Measurements from ENCODE around the gene USP14. TPM values are rescaled to one million over a fixed set of nuclear protein-coding genes. Genes with fewer than 3 reads are reported as not detected.
"Not testable (repeated sequence)": the region's sequence is repeated elsewhere in the genome, so short reads cannot be mapped to it uniquely, and the experiment has no call there.

Gene USP14
- 97.9 and 103 TPM in 2 replicates for total RNA-seq

DNA sequence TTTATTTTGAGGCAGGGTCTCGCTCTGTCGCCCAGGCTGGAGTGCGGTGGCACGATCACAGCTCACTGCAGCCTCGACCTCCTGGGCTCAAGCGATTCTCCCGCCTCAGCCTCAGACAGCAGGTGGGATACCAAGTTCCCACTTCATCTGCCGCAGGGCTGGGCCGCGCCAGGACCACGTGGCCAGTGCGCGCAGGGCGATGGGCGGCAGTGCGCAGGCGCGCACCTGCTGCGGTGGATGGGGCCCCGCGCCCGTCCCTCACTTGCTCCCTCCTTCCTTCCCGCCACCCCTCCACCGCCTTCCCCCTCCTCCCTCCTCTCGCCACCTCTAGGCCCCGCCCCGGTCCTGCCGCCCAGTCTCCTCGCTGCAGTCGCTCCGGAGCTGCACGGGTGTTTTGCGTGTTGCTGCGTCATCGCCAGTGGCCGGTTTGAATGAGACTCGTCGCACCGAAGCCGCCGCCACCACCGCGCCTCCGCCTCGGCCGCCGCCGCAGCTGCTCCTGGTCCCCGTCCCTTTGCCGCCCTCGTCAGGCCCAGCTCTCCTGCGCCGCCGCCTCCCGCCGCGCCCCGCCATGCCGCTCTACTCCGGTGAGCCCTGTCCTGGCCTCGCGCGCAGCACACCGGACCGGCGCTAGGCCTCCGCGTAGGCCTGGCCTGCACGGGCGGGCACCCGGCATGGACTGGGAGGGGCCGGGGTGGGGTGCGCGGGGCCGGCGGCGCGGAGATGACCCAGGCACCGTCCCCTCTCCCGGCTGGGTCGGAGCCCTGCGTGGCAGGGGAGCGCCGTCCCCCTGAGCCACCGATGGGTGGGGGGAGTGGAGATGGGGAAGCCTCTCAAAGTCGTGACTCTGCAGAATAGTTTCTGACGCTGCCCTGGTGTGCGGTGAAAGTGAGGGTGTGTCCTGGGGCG lies at the start of gene USP14:
Gene USP14 (plus strand): TSS at position 430 of the 909 bp plus-strand sequence. CDS start 142 bp downstream, at position 572.
- Mint-ChIP-seq H3K36me3 (ENCODE audit: low read depth) (peaks cover 7% of the 10 kb centered on the region), H3K27me3 (no peaks in the 10 kb centered on the region), H3K9me3 (no peaks in the 10 kb centered on the region), H3K4me1 (peaks cover 16% of the 10 kb centered on the region), H3K27ac (peak within 1 kb of the TSS; percentile 93), H3K4me3 (peak within 1 kb of the TSS; percentile 96)
- peak; percentile 99 for DNase-seq
- intact Hi-C loops (cut with micrococcal nuclease) = loop anchor here (1.0 to 5.0 kb wide), 2 partner anchors 110 to 654 kb away; partner anchors contain the start of genes THOC1 and YES1

DNA sequence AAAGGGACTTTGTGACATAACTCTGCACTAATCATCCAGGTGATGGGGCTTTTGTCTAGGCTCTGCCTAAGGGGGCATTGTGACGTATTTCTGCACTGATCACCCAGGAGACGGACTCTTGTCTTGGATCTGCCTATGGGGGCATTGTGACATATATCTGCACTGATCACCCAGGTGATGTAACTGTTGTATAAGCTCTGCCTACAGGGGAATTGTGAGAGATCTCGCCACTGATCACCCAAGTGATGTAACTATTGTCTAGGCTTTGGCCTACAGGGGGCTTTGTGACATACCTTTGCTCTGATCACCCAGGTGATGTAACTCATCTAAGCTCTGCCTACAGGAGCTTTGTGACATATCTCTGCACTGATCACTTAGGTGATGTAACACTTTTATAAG lies 49.7 kb upstream of the USP14 start:
- H3K4me1 Mint-ChIP-seq; H3K4me3 Mint-ChIP-seq; H3K36me3 Mint-ChIP-seq (ENCODE audit: low read depth); DNase-seq; intact Hi-C loops (cut with micrococcal nuclease); H3K27me3 Mint-ChIP-seq; H3K27ac Mint-ChIP-seq: not testable (repeated sequence)
- H3K9me3 Mint-ChIP-seq = peaks cover 27% of the 10 kb centered on the region

DNA sequence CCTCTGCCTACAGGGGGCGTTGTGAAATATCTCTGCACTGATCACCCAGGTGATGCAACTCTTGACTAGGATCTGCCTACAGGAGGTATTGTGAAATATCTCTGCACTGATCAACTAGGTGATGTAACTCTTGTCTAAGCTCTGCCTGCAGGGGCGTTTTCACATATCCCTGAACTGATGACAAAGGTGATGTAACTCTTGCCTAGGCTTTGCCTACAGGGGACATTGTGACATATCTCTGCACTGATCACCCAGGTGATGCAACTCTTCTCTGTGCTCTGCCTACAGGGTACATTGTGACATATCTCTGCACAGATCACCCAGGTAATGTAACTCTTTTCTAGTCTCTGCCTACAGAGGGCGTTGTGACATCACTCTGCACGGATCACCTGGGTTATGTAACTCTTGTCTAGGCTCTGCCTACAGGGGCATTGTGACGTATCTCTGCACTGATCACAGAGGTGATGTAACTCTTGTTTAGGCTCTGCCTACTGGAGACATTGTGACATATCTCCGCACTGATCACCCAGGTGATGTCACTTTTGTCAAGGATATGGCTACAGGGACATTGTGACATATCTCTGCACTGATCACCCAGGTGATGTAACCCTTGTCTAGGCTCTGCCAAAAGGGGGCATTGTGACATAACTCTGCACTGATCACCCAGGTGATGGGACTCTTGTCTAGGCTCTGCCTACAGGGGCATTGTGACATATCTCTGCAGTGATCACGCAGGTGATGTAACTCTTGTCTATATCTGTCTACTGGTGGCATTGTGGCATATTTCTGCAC lies 49.0 kb upstream of the USP14 start:
- H3K27ac Mint-ChIP-seq; H3K4me3 Mint-ChIP-seq; intact Hi-C loops (cut with micrococcal nuclease); H3K4me1 Mint-ChIP-seq; H3K36me3 Mint-ChIP-seq (ENCODE audit: low read depth); H3K27me3 Mint-ChIP-seq: not testable (repeated sequence)
- peaks cover 27% of the 10 kb centered on the region for H3K9me3 Mint-ChIP-seq
- peak; percentile 86 for DNase-seq

DNA sequence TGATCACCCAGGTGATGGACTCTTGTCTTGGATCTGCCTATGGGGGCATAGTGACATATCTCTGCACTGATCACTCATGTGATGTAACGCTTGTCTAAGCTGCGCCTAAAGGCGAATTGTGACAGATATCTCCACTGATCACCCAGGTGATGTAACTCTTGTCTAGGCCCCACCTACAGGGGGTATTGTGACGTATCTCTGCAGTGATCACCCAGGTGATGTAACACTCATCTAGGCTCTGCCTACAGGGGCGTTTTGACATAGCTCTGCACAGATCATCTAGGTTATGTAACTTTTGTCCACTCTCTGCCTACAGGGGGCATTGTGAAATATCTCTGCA lies 48.5 kb upstream of the USP14 start:
- H3K36me3 Mint-ChIP-seq (ENCODE audit: low read depth) = not testable (repeated sequence)
- DNase-seq = peak; percentile 79
- intact Hi-C loops (cut with micrococcal nuclease) = loop anchor here (5.0 kb wide), 1 partner anchor 157 kb away; the partner anchor contains the start of gene THOC1

DNA sequence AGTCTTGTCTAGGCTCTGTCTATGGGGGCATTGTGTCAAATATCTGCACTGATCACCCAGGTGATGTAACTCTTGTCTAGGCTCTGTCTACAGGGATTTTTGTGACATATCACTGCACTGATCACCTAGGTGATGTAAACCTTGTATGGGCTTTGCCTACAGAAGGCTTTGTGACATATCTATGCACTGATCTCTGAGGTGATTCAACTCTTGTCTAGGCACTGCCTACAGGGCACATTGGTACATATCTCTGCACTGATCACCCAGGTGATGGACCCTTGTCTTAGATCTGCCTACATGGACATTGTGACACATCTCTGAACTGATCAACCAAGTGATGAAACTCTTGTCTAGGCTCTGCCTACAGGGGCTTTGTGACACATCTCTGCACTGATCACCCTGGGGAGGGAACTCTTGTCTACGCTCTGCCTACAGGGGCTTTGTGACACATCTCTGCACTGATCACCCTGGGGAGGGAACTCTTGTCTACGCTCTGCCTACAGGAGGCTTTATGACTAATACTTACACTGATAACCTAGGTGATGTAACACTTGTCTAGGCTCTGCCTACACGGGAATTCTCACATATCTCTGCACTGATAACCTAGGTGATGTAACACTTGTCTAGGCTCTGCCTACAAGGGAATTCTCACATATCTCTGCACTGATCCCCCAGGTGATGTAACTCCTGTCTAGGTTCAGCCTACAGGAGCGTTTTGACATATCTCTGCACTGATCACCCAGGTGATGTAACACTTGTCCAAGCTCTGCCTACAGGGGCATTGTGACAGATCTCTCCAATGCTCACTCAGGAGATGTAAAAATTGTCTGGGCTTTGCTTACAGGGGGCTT lies 47.8 kb upstream of the USP14 start:
- not testable (repeated sequence) for H3K27me3 Mint-ChIP-seq; H3K36me3 Mint-ChIP-seq (ENCODE audit: low read depth); H3K4me1 Mint-ChIP-seq; H3K27ac Mint-ChIP-seq
- intact Hi-C loops (cut with micrococcal nuclease) = loop anchor here (5.0 kb wide), 1 partner anchor 157 kb away; the partner anchor contains the start of gene THOC1
- H3K4me3 Mint-ChIP-seq = peak overlapping the region; percentile 81
- DNase-seq = peak; percentile 76
- H3K9me3 Mint-ChIP-seq = peaks cover 27% of the 10 kb centered on the region

More for the DNA sequence above, 48.5 kb upstream of the USP14 start:
- H3K9me3 Mint-ChIP-seq = peaks cover 27% of the 10 kb centered on the region
- H3K4me1 Mint-ChIP-seq, H3K27me3 Mint-ChIP-seq, H3K4me3 Mint-ChIP-seq, H3K27ac Mint-ChIP-seq: not testable (repeated sequence)

DNA sequence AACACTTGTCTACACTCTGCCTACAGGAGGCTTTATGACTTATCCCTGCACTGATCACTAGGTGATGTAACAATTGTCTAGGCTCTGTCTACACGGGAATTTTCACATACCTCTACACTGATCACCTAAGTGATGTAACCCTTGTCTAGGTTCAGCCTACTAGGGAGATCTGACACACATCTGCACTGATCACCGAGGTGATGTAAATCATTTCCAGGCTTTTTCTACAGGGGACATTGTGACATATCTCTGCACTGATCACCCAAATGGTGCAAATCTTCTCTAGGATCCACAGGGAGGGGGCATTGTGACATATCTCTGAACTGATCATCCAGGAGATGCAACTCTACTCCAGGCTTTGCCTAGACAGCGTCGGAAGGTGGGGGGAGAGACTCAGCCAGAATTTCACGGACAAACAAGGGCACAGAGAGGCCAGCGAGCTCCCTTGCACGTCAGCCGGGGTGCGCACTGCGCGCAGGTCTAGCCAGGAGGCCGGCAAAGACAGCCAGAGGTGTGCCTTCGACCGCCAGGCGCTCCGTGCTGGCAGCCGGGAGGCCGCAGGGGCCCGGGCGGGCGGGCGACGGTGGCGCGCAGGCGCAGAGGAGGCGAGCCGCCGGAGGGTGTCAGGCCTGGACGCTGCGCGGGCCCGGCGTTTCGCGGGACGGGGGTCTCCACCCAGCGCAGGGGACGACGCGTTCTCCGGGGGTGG lies 46.9 kb upstream of the USP14 start:
- peaks cover 9% of the 10 kb centered on the region for H3K4me1 Mint-ChIP-seq
- peaks cover 27% of the 10 kb centered on the region for H3K9me3 Mint-ChIP-seq
- H3K36me3 Mint-ChIP-seq (ENCODE audit: low read depth) = peaks cover 3% of the 10 kb centered on the region
- peak overlapping the region; percentile 87 for H3K27ac Mint-ChIP-seq
- H3K27me3 Mint-ChIP-seq = peaks cover 7% of the 10 kb centered on the region
- intact Hi-C loops (cut with micrococcal nuclease) = loop anchor here (5.0 kb wide), 1 partner anchor 156 kb away; the partner anchor contains the start of gene THOC1
- peak; percentile 92 for DNase-seq
- H3K4me3 Mint-ChIP-seq = peak overlapping the region; percentile 81

DNA sequence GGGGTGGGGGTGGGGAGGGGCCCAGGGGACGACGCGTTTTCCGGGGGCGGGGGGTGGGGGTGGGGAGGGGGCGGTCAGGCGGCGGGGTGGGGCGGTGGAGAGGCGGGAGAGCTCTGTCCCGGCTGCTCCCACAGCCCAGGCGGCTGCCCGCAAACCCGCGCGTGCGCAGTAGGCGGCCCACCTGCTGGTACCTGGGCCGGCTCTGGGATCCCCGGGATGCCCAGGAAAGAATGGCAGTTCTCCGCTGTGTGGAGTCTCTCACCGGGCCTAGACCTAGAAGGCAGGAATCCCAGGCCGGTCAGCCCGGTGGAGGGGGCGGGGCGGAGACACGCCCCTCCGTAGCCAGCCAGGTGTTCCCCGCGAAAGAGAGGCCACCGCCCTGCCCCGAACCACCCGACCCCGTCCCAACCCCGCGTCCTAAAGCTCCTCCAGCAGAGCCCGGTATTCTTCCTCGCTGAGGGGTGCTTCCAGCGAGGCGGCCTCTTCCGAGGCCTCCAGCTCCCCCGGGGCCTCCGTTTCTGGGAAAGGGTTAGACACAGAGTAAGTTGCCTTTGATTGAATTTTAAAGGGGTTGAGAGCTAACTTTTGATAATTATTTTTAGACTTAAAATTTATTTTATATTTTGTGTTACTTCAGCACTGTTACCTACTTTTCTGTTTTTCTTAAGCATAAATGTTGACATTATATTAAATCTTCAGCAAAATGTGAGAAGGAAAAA lies 46.2 kb upstream of the USP14 start:
- not testable (repeated sequence) for H3K27me3 Mint-ChIP-seq; H3K36me3 Mint-ChIP-seq (ENCODE audit: low read depth); H3K27ac Mint-ChIP-seq; H3K4me3 Mint-ChIP-seq; H3K4me1 Mint-ChIP-seq
- DNase-seq = peak; percentile 77
- H3K9me3 Mint-ChIP-seq = peaks cover 25% of the 10 kb centered on the region
- intact Hi-C loops (cut with micrococcal nuclease) = loop anchor here (5.0 kb wide), 1 partner anchor 155 kb away; the partner anchor contains the start of gene THOC1

DNA sequence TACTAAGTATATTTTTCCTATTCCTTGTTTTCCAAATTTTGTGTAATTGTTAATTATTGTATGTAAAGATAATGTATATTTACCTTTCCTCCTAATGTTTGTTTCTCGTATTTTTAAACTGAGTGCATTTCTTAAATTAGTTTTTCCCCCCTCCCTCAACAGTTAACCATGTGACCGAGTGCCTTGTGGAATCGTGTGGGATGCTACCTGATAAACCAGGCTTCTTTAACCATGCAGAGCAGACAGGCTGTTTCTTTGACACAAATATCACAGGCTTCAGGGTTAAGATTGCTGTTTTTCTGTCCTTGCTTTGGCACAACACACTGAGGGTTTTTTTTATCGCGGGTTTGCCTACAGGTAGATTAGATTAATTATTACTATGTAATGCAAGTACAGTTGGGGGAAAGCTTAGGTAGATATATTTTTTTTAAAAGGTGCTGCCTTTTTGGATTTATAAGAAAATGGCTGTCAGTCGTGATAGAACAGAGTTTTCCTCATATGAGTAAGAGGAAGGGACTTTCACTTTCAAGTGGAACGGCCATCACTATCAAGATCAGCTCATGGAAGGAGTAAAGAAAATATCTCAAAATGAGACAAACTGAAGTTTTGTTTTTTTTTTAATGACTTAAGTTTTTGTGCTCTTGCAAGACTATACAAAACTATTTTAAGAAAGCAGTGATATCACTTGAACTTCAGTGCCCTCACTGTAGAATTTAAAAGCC lies 37.7 kb upstream of the USP14 start:
- DNase-seq; H3K9me3 Mint-ChIP-seq; H3K4me3 Mint-ChIP-seq; H3K27ac Mint-ChIP-seq; H3K36me3 Mint-ChIP-seq (ENCODE audit: low read depth); H3K27me3 Mint-ChIP-seq; H3K4me1 Mint-ChIP-seq; intact Hi-C loops (cut with micrococcal nuclease): not testable (repeated sequence)

DNA sequence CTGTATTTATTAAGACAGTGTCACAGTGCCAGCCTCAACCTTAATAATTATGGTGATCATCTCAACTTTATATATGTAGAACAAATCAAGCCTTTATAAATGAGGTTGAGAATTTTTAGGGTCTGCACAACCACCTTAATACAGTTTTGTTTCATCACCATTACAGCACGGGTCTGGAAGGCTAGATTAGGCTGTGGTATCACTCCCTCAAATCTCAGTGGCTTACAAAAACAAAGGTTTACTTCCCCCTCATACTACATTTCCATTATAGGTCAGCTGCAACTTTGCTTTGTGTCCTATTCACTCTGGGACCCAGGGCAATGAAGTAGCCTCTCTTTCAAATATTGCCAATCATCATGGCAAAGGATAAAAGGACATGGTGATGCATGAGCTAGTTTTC lies 23.3 kb upstream of the USP14 start:
- no peaks in the 10 kb centered on the region for H3K36me3 Mint-ChIP-seq (ENCODE audit: low read depth)
- peaks cover 3% of the 10 kb centered on the region for H3K9me3 Mint-ChIP-seq
- H3K27ac Mint-ChIP-seq = no peak overlapping the region
- H3K27me3 Mint-ChIP-seq = no peaks in the 10 kb centered on the region
- H3K4me3 Mint-ChIP-seq = no peak overlapping the region
- no peaks in the 10 kb centered on the region for H3K4me1 Mint-ChIP-seq
- intact Hi-C loops (cut with micrococcal nuclease) = no loop called here
- no peak for DNase-seq

DNA sequence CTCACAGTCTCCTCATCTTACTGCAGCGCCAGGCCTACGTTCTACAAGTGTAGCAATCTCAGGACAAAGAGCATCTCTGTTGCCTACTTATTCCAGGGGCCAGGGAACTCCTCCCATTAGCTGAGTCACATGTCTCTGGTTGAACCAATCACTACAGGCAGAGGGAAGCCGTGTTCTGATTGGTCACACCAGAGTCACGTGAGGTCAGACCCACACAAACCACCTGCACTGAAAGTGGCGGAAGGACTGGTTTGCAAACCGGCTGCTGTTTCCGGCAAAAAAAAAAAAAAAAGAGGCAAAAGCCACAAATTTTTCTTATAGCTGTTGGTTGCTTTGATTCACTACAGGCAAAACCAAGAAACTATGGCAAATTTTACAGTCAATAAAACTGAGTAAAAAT lies 21.9 kb upstream of the USP14 start:
- H3K27me3 Mint-ChIP-seq = peaks cover 1% of the 10 kb centered on the region
- intact Hi-C loops (cut with micrococcal nuclease) = no loop called here
- DNase-seq = peak; percentile 71
- H3K36me3 Mint-ChIP-seq (ENCODE audit: low read depth) = no peaks in the 10 kb centered on the region
- H3K4me3 Mint-ChIP-seq = no peak overlapping the region
- H3K4me1 Mint-ChIP-seq = no peaks in the 10 kb centered on the region
- H3K9me3 Mint-ChIP-seq = peaks cover 3% of the 10 kb centered on the region
- H3K27ac Mint-ChIP-seq = no peak overlapping the region

DNA sequence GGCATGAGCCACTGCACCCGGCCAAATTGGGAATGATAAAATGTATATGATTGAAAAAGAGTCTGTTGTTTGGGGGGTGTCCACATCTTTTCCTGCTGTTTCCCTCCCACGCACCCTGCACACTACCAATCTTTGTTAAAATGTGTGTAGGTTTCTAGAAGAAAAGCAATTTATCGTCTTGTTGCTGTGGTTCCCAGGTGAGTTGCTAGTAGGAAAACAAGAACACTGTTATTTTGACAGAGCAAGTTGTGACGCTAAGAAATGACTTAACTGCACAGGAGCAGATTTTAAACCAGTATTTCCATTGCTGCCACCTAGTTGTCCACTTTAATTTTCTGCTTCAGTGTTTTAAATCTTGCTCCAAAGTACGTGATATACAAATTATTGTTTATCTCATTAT lies 21.0 kb upstream of the USP14 start:
- intact Hi-C loops (cut with micrococcal nuclease) = no loop called here
- H3K27me3 Mint-ChIP-seq = peaks cover 3% of the 10 kb centered on the region
- H3K4me1 Mint-ChIP-seq = no peaks in the 10 kb centered on the region
- H3K4me3 Mint-ChIP-seq = no peak overlapping the region
- peaks cover 3% of the 10 kb centered on the region for H3K9me3 Mint-ChIP-seq
- no peaks in the 10 kb centered on the region for H3K36me3 Mint-ChIP-seq (ENCODE audit: low read depth)
- H3K27ac Mint-ChIP-seq = no peak overlapping the region
- no peak for DNase-seq

DNA sequence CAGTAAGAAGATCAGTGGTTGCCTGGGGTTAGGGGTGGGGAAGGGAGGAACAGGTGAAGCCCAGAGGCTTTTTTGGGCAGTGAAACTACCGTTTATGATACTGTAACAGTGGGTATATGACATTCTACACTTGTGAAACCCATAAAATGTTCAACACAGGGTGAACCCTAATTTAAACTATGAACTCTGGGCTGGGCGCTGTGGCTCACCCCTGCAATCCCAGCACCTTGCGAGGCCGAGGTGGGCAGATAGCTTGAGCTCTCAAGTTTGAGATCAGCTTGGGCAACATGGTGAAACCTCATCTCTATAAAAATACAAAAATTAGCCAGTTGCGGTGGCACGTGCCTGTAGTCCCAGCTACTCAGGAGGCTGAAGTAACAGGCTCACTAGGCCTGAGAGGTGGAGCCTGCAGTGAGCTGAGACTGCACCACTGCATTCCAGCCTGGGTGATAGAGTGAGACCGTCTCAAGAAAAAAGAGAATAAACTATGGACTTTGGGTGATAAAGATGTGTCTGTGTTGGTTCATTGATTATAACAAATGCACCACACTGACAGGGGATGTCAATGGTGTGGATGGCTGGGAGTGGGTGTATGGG lies 17.6 kb upstream of the USP14 start:
- H3K4me1 Mint-ChIP-seq = no peaks in the 10 kb centered on the region
- no peaks in the 10 kb centered on the region for H3K36me3 Mint-ChIP-seq (ENCODE audit: low read depth)
- intact Hi-C loops (cut with micrococcal nuclease) = no loop called here
- H3K27ac Mint-ChIP-seq = no peak overlapping the region
- H3K9me3 Mint-ChIP-seq = no peaks in the 10 kb centered on the region
- peaks cover 10% of the 10 kb centered on the region for H3K27me3 Mint-ChIP-seq
- no peak for DNase-seq
- H3K4me3 Mint-ChIP-seq = no peak overlapping the region

All from activated CD4-positive, alpha-beta T cell treated with anti-CD3 and anti-CD28 coated beads, Interleukin-2, amount 10 ng/mL, durations not matched to agents 24 days and 14 days (primary cell).